ENCODE data around the gene GREB1L. TPM values are rescaled to one million over a fixed set of nuclear protein-coding genes. Genes with fewer than 3 reads are reported as not detected.

Gene GREB1L
- total and polyA plus RNA-seq, 12 donors, result 0.39 to 4.9 (median 1.3) TPM

- Histone ChIP-seq H3K4me3 (no peak overlapping the region), H3K27me3 (no peaks in the 10 kb centered on the region), H3K9me3 (replicated peaks in 1 of 3) (no peaks in the 10 kb centered on the region), H3K4me1 (replicated peaks in 1 of 2) (no peaks in the 10 kb centered on the region), H3K27ac (no peak overlapping the region), H3K36me3 (replicated peaks in 1 of 2) (no peaks in the 10 kb centered on the region)
- no peak for DNase-seq
- intact Hi-C loops (cut with DNase I), result loop anchor here in 1 of 2 donors (10.0 kb wide), 1 partner anchor 79 kb away; no protein-coding TSS in a partner anchor
- no peak for TF ChIP-seq POLR2A (IDR thresholded peaks at IDR 0.05)
- WGBS, 4 donors, result 80 to 91% (median 85%) methylated on average over 1 of the region's 1 CpG
Observed at GRCh38 chr18:21296045-21296444, 54.0 kb downstream of the GREB1L start.

DNA sequence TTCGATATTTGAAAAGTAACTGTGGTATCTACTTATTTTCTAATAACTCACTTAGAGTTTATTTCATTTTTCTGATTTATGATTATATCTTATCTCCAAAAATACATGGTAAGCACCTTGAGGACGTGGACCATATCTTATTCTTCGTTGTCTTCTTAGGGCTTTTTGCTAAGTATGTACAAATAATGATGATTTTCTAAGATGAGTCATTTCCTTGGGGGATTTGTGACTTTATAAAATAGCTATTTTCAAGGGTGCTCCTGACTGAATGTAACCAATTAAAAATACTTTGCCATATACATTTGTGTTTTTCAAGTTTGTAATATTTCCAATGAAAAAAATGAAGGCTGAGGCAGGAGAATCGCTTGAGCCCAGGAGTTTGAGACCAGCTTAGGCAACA, 56.3 kb downstream of the GREB1L start:
- Histone ChIP-seq H3K4me1 (replicated peaks in 1 of 2) (no peaks in the 10 kb centered on the region), H3K9me3 (replicated peaks in 1 of 3) (no peaks in the 10 kb centered on the region), H3K27ac (no peak overlapping the region), H3K27me3 (no peaks in the 10 kb centered on the region), H3K4me3 (no peak overlapping the region), H3K36me3 (replicated peaks in 1 of 2) (no peaks in the 10 kb centered on the region)
- TF ChIP-seq, protein P1, sequence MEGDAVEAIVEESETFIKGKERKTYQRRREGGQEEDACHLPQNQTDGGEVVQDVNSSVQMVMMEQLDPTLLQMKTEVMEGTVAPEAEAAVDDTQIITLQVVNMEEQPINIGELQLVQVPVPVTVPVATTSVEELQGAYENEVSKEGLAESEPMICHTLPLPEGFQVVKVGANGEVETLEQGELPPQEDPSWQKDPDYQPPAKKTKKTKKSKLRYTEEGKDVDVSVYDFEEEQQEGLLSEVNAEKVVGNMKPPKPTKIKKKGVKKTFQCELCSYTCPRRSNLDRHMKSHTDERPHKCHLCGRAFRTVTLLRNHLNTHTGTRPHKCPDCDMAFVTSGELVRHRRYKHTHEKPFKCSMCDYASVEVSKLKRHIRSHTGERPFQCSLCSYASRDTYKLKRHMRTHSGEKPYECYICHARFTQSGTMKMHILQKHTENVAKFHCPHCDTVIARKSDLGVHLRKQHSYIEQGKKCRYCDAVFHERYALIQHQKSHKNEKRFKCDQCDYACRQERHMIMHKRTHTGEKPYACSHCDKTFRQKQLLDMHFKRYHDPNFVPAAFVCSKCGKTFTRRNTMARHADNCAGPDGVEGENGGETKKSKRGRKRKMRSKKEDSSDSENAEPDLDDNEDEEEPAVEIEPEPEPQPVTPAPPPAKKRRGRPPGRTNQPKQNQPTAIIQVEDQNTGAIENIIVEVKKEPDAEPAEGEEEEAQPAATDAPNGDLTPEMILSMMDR (IDR thresholded peaks at IDR 0.05), result no peak
- TF ChIP-seq POLR2A (IDR thresholded peaks at IDR 0.05), result no peak
- intact Hi-C loops (cut with DNase I), result loop anchor here in 1 of 2 donors (10.0 kb wide), 1 partner anchor 76 kb away; no protein-coding TSS in a partner anchor
- no peak for DNase-seq
- WGBS, 4 donors, result 57 to 73% (median 61%) methylated on average over 4 of the region's 4 CpGs

DNA sequence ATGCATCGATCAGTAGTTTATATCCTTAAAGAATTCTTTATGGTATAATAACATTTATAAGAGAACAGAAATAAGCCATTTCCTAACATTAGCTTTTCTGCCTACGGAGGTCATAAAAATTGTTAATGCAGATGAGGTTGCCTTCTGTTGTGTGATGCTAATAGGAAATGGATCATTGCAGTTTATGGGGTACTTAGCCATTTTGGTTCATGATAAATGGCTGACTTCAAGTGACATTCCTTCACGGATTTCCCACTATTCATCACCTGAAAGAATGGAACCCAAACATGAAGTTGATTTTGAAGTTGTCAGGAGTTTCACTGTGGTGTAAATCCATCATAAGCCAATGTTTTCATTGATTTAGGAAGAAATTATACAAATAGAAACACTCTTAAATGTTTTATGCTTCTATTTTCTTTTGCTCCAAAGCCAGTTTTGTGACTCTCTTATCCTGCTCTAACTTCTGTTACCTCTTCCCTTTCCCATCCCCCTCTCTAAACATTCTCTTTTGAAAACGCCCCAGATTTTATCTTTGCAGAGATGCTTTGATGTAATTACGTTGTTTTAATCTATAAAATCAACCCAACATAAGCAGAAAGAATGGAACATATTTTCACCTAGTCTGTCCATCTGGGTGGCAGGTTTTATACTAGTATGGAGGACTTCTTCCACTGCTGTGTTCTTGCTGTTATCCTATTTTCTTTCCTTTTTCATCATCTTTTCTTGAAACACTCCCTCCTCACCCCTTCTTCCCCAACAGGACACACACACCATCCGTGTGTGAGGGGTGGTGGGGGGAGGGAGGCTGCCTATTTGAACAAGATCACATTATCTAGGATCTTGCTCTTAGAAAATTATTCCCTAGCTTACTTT, 58.2 kb downstream of the GREB1L start:
- Histone ChIP-seq H3K4me1 (replicated peaks in 1 of 2) (no peaks in the 10 kb centered on the region), H3K9me3 (replicated peaks in 1 of 3) (no peaks in the 10 kb centered on the region), H3K27me3 (no peaks in the 10 kb centered on the region), H3K27ac (no peak overlapping the region), H3K36me3 (replicated peaks in 1 of 2) (no peaks in the 10 kb centered on the region), H3K4me3 (no peak overlapping the region)
- no peak for TF ChIP-seq POLR2A (IDR thresholded peaks at IDR 0.05)
- TF ChIP-seq, protein P1 (IDR thresholded peaks at IDR 0.05), result no peak
- 35 to 46% (median 38%) methylated on average over 6 of the region's 6 CpGs for WGBS, 4 donors
- no peak for DNase-seq
- intact Hi-C loops (cut with DNase I), result no loop called here

- no peaks in the 10 kb centered on the region for H3K36me3 ChIP-seq (replicated peaks in 1 of 2)
- no peak for DNase-seq
- H3K27ac ChIP-seq, result no peak overlapping the region
- 62 to 69% (median 65%) methylated on average over 1 of the region's 1 CpG for WGBS, 4 donors
- no peak for TF ChIP-seq POLR2A (IDR thresholded peaks at IDR 0.05)
- TF ChIP-seq, protein P1 (IDR thresholded peaks at IDR 0.05), result no peak
- intact Hi-C loops (cut with DNase I), result no loop called here
- no peaks in the 10 kb centered on the region for H3K27me3 ChIP-seq
- H3K4me1 ChIP-seq (replicated peaks in 1 of 2), result no peaks in the 10 kb centered on the region
- no peaks in the 10 kb centered on the region for H3K9me3 ChIP-seq (replicated peaks in 1 of 3)
- H3K4me3 ChIP-seq, result no peak overlapping the region
Observed at GRCh38 chr18:21300908-21301200, 58.8 kb downstream of the GREB1L start.

- 52 to 66% (median 64%) methylated on average over 5 of the region's 5 CpGs for WGBS, 4 donors
- intact Hi-C loops (cut with DNase I), result no loop called here
Observed at GRCh38 chr18:21303445-21303844, 61.4 kb downstream of the GREB1L start.

More at GRCh38 chr18:21303445-21303844, 61.4 kb downstream of the GREB1L start:
- Histone ChIP-seq H3K27ac (no peak overlapping the region), H3K36me3 (replicated peaks in 1 of 2) (no peaks in the 10 kb centered on the region), H3K4me1 (replicated peaks in 1 of 2) (no peaks in the 10 kb centered on the region), H3K27me3 (no peaks in the 10 kb centered on the region), H3K9me3 (replicated peaks in 1 of 3) (no peaks in the 10 kb centered on the region), H3K4me3 (no peak overlapping the region)
- TF ChIP-seq, protein P1 (IDR thresholded peaks at IDR 0.05), result no peak
- TF ChIP-seq POLR2A (IDR thresholded peaks at IDR 0.05), result no peak
- DNase-seq, result no peak

Measured in adrenal gland (tissue), 12 donors.